Measurements from ENCODE around the gene N4BP3.
"Not testable (repeated sequence)": the region's sequence is repeated elsewhere in the genome, so short reads cannot be mapped to it uniquely, and the experiment has no call there.

N4BP3 gene

DNA sequence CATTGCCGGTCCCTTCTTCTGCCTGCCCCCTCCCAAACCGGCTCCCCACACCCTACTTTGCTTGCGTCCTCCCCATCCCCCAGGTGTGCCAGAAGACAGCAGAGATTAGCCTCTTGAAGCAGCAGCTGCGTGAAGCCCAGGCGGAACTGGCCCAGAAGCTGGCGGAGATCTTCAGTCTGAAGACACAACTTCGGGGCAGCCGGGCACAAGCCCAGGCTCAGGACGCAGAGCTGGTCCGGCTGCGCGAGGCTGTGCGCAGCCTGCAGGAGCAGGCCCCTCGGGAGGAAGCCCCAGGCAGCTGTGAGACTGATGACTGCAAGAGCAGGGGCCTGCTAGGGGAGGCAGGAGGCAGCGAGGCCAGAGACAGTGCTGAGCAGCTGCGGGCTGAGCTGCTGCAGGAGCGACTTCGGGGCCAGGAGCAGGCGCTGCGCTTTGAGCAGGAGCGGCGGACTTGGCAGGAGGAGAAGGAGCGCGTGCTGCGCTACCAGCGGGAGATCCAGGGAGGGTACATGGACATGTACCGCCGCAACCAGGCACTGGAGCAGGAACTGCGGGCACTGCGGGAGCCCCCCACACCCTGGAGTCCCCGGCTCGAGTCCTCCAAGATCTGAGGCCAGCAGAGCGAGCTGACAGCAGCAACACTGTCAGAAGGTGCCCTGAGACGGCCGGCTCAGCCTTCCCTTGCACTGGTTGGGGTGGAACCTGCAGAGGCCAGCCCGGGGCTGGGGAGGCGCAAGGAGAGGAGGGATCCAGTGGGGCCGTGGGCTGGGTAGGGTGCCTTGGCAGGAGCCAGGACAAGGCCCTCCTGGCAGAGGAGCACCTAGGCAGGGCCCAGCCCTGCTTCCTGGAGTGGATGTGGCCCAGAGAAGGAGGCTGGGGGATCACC is 8.3 kb downstream of the N4BP3 start:
- DNase-seq (ENCODE audit: low read depth in 3 of 3, low spot score in 1 of 3) = no peak

DNA sequence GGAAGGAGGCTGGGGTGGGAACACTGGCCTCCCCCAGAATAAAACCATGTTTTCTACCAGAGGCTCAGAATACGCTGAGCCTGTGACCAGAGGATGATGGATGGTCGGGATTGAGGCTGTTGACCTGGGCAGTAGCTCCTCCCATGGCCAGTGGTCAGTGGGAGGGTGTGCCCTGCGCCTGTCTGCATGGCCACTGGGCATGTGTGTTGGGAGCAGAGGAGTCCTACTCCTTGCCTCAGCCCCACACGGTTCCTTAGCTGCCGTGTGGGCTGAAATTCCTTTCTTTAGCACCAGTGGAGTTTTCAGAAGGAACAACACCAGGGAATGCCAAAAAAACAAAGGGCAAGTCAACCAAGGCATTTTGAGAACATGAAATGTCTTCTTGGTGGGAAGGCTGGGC is 9.0 kb downstream of the N4BP3 start:
- no peak for DNase-seq (ENCODE audit: low read depth in 3 of 3, low spot score in 1 of 3)

DNA sequence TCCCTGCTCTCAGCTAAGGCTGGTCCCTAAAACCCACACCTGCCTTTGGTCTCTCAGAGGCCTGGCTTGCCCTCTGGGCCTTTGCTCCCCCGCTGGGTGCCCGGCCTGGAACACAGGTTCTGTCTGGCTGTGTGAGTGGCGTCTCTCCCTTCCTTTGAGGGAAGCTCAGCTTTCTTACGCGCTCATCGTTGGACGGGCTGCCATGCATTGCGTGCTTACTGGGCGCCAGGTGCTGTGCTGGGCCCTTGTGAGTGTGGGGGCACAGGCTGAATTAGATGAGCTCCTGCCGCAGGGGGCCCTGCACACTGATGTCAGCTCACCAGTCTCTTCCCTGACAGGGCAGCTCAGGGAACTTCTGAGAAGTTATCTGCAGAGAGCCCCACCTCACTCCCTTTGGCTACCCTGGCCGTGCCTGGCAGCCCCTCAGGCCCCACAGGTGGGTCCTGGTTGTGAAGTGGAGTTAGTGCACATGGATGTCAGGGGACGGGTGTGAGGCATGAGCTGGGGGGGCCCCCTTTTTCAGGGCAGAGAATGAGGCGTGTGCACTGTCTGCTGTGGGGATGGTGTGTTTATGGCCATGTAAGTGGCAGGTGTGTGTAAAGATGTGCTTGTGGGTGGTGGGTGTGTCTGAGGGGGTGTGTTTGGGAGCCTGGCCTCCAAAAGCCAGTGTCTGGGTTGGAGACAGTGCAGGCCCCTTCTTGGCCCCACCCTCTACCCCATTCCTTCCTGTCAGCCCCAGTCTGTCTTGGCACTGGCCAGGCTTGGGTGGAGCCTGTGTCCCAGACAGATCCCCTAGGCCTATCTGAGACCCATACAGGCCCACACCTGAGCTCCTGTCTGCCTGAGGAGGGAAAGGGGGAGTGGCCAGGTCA is 10.0 kb downstream of the N4BP3 start:
- no peak for DNase-seq (ENCODE audit: low read depth in 3 of 3, low spot score in 1 of 3)

DNA sequence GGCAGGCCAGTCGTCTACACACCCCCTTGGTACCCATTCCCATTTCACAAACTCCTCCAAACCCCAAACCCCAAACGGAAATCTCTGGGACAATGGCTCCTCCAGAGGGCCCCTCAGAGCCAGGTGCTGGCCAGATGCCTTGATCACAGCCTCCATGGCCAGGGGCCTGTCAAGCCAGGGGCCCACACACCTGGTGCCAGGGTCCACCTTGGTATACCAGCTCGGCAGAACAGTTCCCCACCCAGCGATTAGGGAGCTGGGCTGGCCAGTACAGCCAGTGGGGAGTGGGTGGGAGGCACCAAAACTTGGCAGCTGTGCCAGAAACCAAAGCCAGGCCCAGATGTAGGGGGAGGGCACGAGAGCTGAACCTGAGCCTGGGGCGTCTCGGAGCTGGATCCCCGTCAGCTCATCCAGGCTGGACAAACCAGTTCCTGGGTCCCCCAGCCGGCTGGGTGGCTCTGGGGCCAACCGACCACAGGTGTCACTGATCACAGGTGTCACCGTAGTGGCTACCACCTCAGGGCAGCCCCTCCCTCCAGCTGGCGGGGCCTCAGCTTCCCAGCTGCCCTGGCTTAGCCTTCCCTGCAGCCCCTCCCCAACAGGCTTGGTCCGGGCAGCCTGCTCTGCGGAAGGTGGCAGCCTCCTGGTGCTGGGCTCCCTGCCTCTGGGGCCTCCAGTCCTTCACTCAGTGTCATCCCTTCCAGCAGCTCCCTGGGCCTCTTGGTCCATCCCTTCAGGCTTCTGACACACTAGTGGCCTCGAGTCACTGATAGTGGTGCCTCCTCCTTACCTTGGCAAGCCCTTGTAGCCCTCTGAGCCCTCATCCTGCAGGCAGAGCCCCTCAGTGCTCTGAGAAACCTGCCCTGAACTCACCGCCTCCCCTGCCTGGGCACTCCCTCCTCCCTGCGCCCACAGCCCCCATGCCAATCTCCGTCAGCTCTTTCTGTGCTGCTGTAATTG is 10.9 kb downstream of the N4BP3 start:
- DNase-seq (ENCODE audit: low read depth in 3 of 3, low spot score in 1 of 3) = no peak

DNA sequence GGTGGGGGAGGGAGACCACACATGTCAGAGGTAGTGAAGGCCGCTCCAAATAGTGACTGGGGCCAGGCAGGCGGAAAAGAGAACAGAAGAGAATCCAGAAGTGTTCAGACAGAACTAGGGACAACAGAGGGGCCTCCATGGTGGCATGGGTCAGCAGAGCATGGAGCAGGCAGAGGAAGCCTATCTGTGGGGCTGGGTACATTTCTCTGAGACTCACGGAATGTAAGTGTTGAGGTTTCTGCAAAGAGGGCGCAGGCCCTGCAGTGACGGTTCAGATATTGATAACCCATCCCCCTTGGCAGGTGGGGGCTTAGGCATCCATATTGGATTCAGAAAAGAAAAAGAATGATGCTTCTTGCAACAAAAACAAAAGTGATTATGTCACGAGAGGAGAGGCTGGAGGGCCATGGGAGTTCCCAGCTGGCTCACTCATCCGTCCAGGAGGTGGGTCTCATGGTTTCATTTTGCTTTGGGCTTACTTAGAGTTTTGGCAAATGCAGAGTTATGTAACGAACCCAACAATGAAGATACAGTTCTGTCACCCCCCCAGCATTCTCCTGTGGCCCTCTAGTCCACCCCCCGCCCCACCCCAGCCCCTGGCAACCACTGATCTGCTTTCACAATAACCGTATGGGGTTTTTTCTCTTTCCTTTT is 12.0 kb downstream of the N4BP3 start:
- no peak for DNase-seq (ENCODE audit: low read depth in 3 of 3, low spot score in 1 of 3)

DNA sequence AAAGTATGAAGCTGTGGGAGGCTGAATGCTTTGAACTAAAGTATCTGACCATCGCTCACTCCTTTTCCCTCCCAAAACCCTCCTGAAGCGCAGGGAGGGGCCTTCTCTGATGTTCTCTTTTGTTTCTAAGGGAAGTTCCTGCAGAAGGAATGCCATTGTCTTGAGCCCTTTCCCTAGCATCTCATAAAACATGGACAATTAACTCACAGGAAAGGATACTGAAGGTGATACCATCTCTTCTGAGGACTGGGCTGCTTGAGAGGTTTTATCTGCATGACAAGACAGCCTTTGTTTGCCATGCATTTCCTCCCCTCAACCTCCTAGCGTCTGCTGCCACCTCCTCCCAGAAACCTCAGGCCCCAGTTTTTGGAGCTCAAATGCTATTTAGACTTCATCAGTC is 13.2 kb downstream of the N4BP3 start:
- no peak for DNase-seq (ENCODE audit: low read depth in 3 of 3, low spot score in 1 of 3)

DNA sequence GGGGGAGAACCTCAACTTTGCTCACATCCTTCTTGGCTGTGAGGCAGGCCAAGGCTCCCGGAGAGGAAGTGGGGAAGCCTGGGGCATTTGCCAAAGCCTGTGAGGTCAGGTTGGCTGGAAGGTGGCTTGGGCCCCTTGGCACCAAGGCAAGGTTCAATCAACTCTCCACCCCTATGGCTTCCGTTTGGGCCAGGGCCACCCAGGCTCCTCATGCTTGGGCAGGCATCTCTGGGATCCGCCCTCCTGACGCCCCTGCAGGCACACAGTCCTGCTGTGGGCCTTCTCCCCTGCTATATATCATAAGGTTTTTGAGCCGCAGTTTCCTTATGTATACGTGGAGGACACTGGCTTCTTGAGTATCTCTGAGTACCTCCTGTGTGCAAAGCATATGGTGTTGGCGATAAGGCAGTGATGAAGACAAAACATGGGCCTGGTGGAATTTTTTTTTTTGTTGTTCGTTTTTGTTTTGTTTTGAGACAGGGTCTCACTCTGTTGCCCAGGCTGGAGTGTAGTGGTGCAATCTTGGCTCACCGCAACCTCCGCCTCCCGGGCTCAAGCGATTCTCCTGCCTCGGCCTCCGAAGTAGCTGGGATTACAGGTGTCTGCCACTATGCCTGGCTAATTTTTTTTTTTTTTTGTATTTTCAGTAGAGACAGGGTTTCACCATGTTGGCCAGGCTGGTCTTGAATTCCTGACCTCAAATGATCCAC is 14.1 kb downstream of the N4BP3 start:
- not testable (repeated sequence) for DNase-seq (ENCODE audit: low read depth in 3 of 3, low spot score in 1 of 3)

DNA sequence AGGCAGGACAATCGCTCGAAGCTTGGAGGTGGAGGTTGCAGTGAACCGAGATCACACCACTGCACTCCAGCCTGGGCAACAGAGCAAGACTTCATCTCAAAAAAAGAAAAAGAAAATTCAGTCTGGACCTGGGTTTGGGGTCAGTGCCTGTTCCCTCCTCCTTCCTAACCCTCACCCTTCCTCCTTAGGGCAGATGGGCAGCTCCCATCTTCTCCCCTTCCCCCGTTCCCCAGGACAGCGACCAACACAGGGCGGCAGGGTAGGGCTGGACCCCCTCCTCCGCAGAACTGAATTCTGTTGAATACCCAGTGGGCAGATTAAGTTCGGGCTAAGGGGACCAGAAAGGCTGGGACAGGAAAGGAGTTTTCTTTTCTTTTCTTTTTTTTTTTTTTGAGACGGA is 16.0 kb downstream of the N4BP3 start:
- DNase-seq (ENCODE audit: low read depth in 3 of 3, low spot score in 1 of 3) = no peak

DNA sequence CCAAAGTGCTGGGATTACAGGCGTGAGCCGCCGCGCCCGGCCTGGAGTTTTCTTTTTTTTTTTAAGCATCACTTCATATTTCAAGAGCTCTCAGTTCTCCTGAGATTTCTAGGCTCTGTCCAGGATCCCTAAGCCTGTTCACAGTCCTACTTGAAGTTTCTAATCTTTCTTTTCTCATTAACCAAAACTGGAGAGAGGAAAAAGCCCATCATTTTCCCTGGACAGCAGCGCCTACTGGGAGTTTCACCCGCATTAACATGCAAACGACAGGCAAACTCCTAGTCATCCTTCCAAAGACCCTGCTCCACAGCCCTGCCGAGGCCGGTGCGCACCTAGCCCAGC is 16.9 kb downstream of the N4BP3 start:
- DNase-seq (ENCODE audit: low read depth in 3 of 3, low spot score in 1 of 3) = not testable (repeated sequence)

DNA sequence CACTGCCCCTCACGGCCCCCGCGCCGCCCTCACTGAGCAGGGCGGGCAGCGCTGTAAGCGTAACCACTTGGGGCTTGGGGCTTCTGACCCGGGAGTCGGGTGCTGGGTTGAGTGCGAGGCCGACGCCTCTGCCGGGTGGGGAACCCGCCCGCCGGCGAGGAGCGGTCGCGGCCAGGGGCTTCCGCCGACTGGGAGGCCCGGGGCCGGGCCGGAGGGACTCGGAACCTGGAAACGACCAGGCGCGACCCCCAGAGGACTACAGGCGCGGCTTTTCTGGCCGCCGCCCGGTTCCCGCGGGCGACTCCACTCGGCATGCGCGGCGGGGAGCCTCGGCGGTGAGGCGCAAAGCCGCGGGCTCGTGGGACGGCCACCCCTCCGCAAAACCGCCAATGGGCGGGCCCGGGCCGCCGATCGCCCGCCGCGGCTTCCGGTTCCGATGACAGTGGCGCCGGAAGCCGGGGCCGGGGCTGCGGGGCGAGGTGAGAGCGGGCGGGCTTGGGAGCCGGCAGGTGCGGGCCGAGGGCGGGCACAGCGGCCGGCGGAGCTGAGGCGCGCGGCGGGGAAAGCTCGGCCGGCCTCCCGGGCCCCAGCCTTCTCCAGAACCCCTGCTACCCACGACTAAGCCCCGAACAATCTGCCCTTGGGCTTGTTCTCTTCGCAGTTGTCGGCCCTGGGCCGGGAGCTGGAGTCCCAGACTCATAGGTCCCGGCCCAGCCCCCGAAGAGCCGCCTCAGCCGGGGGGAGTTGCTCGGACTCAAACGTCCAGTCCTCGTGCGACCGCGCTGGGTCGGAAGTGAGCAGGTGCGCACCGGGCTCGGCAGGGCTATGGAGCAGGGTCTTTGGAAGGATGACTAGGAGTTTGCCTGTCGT is 17.5 kb downstream of the N4BP3 start, which contains the start of gene RMND5B:
RMND5B (plus strand) TSS at position 439 of the 870 bp plus-strand sequence. CDS start 7,106 bp downstream, outside the sequence.
- DNase-seq (ENCODE audit: low read depth in 3 of 3, low spot score in 1 of 3) = peak; percentile 51 to 66 (median 62)

DNA sequence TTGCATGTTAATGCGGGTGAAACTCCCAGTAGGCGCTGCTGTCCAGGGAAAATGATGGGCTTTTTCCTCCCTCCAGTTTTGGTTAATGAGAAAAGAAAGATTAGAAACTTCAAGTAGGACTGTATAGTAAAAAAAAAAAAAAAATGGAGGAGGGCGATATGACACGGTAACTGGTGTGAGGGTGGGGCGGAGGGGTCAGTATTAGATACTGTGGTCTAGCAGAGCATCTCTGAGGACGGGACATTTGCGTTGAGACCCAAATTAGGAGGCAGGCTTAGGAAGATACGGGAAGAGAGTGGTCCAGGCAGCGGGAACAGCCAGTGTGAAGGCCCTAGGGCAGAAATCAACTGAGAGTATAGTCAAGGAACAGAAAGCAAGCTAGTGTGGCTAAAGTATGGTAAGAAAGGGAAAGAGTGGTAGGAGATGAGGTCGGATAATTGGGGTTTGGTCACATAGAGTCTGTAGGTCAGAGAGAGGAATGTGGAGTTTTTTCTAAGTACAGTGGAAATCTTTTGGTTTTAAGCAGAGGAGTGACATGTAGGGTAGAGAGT is 18.2 kb downstream of the N4BP3 start:
- no peak for DNase-seq (ENCODE audit: low read depth in 3 of 3, low spot score in 1 of 3)

DNA sequence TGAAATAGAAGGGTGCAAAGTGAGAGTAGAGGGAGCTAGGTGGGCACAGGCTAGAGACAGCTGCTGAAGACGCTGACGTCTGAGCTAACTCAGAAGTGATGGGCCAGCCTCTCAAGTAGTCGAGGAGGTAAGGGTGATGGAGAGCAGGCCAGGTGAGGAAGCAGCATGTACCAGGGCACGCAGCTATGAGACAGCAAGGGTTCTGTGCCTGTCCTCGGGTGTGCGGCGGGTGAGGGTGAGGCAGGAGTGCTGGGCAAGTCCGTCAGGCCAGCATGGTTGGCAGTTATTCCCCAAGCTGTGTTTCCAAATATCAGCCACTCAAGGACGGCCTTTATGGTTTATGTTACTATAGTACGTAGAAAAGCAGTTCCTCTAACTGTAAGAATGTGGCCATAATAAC is 23.7 kb downstream of the N4BP3 start:
- DNase-seq (ENCODE audit: low read depth in 3 of 3, low spot score in 1 of 3) = no peak

DNA sequence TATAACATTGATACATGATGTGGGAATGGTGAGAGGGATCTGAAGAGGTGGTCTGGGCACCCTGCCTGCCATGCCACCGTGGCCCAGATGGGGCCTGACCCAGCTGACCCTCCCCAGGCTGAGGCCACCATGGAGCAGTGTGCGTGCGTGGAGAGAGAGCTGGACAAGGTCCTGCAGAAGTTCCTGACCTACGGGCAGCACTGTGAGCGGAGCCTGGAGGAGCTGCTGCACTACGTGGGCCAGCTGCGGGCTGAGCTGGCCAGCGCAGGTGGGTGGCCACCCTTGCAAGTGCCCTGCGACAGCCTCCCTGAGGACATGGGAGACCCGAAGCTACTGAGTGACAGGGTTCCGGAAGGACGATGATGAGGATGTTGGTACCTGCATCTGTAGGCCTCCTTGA is 24.7 kb downstream of the N4BP3 start:
- DNase-seq (ENCODE audit: low read depth in 3 of 3, low spot score in 1 of 3) = no peak

DNA sequence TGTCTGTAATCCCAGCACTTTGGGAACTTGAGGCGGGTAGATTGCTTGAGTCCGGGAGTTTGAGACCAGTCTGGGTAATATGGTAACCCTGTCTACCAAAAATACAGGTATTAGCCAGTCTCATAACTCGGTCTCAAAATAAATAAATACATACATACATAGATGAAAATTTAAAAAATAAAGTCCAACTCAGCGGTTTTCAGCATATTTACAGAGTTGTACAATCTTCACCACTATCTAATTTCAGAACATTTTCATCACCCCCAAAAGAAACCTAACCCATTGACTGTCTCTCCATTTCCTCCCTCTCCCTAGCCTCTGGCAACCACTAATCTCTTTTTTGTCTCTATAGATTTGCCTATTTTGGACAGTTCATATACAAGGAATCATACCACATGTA is 28.2 kb downstream of the N4BP3 start:
- DNase-seq (ENCODE audit: low read depth in 3 of 3, low spot score in 1 of 3) = no peak

DNA sequence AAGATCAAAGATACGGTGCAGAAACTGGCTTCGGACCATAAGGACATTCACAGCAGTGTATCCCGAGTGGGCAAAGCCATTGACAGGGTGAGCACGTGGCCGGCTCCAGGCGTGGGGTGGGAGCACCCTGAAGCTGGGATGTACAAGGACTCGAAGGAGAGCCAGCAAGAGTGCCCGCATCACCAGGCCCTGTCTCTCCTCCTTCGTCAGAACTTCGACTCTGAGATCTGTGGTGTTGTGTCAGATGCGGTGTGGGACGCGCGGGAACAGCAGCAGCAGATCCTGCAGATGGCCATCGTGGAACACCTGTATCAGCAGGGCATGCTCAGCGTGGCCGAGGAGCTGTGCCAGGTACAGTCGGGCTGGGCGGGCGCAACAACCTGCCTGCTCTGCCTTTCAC is 29.3 kb downstream of the N4BP3 start:
- DNase-seq (ENCODE audit: low read depth in 3 of 3, low spot score in 1 of 3) = no peak

DNA sequence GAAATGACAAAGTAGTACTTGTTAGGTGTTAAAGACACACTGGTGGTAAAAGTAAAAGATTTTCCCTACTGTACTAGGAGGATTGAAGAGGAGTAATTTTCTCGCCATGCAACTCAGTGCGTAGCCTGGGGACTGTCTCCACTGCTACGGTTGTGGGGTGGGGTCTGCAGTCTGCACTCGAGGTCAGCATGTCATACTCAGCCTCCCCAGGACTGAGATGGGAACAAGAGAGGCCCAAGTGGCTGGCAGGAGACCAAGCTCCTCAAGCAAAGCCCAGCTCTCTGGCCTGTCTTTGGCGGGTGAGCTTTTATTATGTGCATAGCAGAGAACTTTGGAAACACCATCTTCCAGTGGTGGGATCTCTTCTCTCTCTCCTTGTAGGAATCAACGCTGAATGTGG is 29.9 kb downstream of the N4BP3 start:
- DNase-seq (ENCODE audit: low read depth in 3 of 3, low spot score in 1 of 3) = no peak

DNA sequence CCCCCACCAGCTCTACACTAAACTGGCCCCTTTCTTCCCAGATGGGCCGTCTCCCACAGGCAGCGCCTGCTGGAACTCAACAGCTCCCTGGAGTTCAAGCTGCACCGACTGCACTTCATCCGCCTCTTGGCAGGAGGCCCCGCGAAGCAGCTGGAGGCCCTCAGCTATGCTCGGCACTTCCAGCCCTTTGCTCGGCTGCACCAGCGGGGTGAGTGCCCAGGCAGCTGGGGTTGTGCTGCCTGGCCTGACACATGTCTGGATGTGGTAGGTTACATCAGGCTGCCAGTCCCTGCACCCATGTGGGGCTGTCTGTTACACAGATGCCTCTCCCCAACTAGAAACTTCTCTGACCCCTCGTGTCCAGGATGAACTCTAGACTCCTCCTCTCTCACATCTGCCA is 30.6 kb downstream of the N4BP3 start:
- no peak for DNase-seq (ENCODE audit: low read depth in 3 of 3, low spot score in 1 of 3)

DNA sequence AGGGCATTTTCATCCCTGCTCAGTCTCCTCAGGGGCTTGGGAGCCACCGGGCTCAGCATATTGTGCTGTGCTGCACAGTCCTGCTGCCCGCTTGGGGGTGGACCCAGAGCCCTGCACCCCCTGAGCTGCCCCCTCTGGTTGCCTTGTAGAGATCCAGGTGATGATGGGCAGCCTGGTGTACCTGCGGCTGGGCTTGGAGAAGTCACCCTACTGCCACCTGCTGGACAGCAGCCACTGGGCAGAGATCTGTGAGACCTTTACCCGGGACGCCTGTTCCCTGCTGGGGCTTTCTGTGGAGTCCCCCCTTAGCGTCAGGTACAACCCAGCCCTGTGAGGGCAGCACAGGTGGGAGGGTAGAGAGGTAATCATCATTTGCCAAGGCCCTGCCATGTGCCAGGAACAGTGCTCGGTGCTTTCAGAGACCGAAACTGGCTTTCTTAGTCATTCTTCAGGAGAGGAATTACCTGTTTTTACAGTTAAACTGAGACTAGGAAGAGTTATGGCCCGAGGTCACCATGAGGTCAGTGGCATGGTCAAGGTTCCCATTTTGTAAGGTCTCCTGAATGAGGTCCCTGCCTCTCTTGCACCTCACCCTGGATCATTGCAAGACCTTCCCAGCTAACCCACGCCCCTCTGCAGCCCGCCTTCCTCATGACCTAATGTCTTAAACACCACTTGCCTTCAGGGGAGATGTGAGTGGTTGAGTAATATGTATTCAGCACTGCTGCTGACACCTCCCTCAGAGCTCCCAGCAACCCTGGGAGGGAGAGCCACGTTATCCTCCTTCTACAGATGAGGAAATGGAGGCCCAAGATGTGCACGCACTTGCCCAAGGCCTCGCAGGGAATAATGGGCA is 32.9 kb downstream of the N4BP3 start:
- peak; percentile 53 to 56 (median 55) for DNase-seq (ENCODE audit: low read depth in 3 of 3, low spot score in 1 of 3)

Data from stimulated activated CD4-positive, alpha-beta T cell treated with anti-CD3 and anti-CD28 coated beads, TNF-alpha, amount 100 ng/mL, for 1 hour (primary cell).